Measurements from ENCODE around the gene KRTAP22-2. TPM values are rescaled to one million over a fixed set of nuclear protein-coding genes. Genes with fewer than 3 reads are reported as not detected.

Gene KRTAP22-2
- total and polyA plus RNA-seq, 12 donors = not detected

- 67 to 78% (median 76%) methylated on average over 2 of the region's 2 CpGs for WGBS, 4 donors
- H3K27me3 ChIP-seq = no peaks in the 10 kb centered on the region
- intact Hi-C loops (cut with DNase I) = no loop called here
- no peaks in the 10 kb centered on the region for H3K36me3 ChIP-seq (replicated peaks in 1 of 2)
- H3K27ac ChIP-seq = no peak overlapping the region
- no peaks in the 10 kb centered on the region for H3K4me1 ChIP-seq (replicated peaks in 1 of 2)
- no peaks in the 10 kb centered on the region for H3K9me3 ChIP-seq (replicated peaks in 1 of 3)
- H3K4me3 ChIP-seq = no peak overlapping the region
- no peak for TF ChIP-seq POLR2A (IDR thresholded peaks at IDR 0.05)
- no peak for TF ChIP-seq CTCF (IDR thresholded peaks at IDR 0.05)
- DNase-seq = no peak
These were observed 28.2 kb downstream of the KRTAP22-2 start for GRCh38 chr21:30561957-30562356.

GRCh38 chr21:30561264-30561895 lies 28.8 kb downstream of the KRTAP22-2 start, which contains the start of gene KRTAP19-7:
KRTAP19-7 (minus strand) TSS chr21:30561314; CDS start chr21:30561289, 25 bp downstream.
- H3K36me3 ChIP-seq (replicated peaks in 1 of 2) = no peaks in the 10 kb centered on the region
- WGBS, 4 donors = 61 to 88% (median 70%) methylated on average over 2 of the region's 2 CpGs
- no peaks in the 10 kb centered on the region for H3K4me1 ChIP-seq (replicated peaks in 1 of 2)
- no peaks in the 10 kb centered on the region for H3K27me3 ChIP-seq
- no peaks in the 10 kb centered on the region for H3K9me3 ChIP-seq (replicated peaks in 1 of 3)
- no peak within 1 kb of the TSS for H3K4me3 ChIP-seq
- intact Hi-C loops (cut with DNase I) = no loop called here
- no peak for DNase-seq
- no peak within 1 kb of the TSS for H3K27ac ChIP-seq
- no peak for TF ChIP-seq POLR2A (IDR thresholded peaks at IDR 0.05)
- no peak for TF ChIP-seq CTCF (IDR thresholded peaks at IDR 0.05)

- H3K4me1 ChIP-seq (replicated peaks in 1 of 2) = no peaks in the 10 kb centered on the region
- H3K36me3 ChIP-seq (replicated peaks in 1 of 2) = no peaks in the 10 kb centered on the region
- no peak overlapping the region for H3K27ac ChIP-seq
- intact Hi-C loops (cut with DNase I) = no loop called here
- no peaks in the 10 kb centered on the region for H3K27me3 ChIP-seq
- DNase-seq = no peak
- peaks cover 0 to 4% (median 0%) of the 10 kb centered on the region in 3 donors for H3K9me3 ChIP-seq (replicated peaks in 1 of 3)
- H3K4me3 ChIP-seq = no peak overlapping the region
- TF ChIP-seq POLR2A (IDR thresholded peaks at IDR 0.05) = no peak
- no peak for TF ChIP-seq CTCF (IDR thresholded peaks at IDR 0.05)
- 71 to 82% (median 79%) methylated on average over 2 of the region's 2 CpGs for WGBS, 4 donors
These were observed 35.1 kb downstream of the KRTAP22-2 start for GRCh38 chr21:30555095-30555494.

- H3K27ac ChIP-seq = no peak overlapping the region
- 43 to 82% (median 61%) methylated on average over 1 of the region's 1 CpG for WGBS, 4 donors
- no peaks in the 10 kb centered on the region for H3K36me3 ChIP-seq (replicated peaks in 1 of 2)
- no peak overlapping the region for H3K4me3 ChIP-seq
- TF ChIP-seq POLR2A (IDR thresholded peaks at IDR 0.05) (no peak), CTCF (IDR thresholded peaks at IDR 0.05) (no peak)
- peaks cover 0 to 4% (median 0%) of the 10 kb centered on the region in 3 donors for H3K9me3 ChIP-seq (replicated peaks in 1 of 3)
- DNase-seq = no peak
- no peaks in the 10 kb centered on the region for H3K4me1 ChIP-seq (replicated peaks in 1 of 2)
- no peaks in the 10 kb centered on the region for H3K27me3 ChIP-seq
- intact Hi-C loops (cut with DNase I) = no loop called here
These were observed 37.4 kb downstream of the KRTAP22-2 start for GRCh38 chr21:30552782-30553181.
